Heart left ventricle (tissue), 16 donors: ENCODE data around the gene ASB9. TPM values are rescaled to one million over a fixed set of nuclear protein-coding genes. Genes with fewer than 3 reads are reported as not detected.

Source experiments
- ATAC-seq, 4 donors: fragments of 200-7000 bp; cut with Tn5 transposase; one replicate each; pipeline ENCODE4 v1.9.1; 2020 to 2022; ENCODE audit warnings: moderate library complexity in 4 of 4, mild to moderate bottlenecking in 3 of 4, moderate number of reproducible peaks in 1 of 4
- DNase-seq, 5 donors: peaks; one replicate each; pipeline ENCODE4 v3.0.0-alpha.2; 2020
- H3K27ac ChIP-seq, 12 donors: fragments of 200-600 bp; sonication (generic) in 4 of 12; one replicate each; pipeline versions ENCODE4 v1.5.0 to v1.8.0; 2016 to 2022; ENCODE audit warnings: mild to moderate bottlenecking in 2 of 12
- H3K27me3 ChIP-seq, 9 donors: fragments of 200-600 bp; sonication (generic) in 2 of 9; one replicate each; pipeline versions ENCODE4 v1.5.1 to v1.8.0; 2016 to 2022; ENCODE audit warnings: mild to moderate bottlenecking in 3 of 9
- H3K36me3 ChIP-seq, 9 donors: fragments of 200-600 bp; sonication (generic) in 2 of 9; one replicate each; pipeline versions ENCODE4 v1.5.0 to v1.8.0; 2018 to 2022; ENCODE audit warnings: mild to moderate bottlenecking in 2 of 9
- H3K4me1 ChIP-seq, 12 donors: fragments of 200-600 bp; sonication (generic) in 4 of 12; one replicate each; pipeline versions ENCODE4 v1.5.0 to v1.8.0; 2016 to 2022; ENCODE audit warnings: mild to moderate bottlenecking in 3 of 12
- H3K4me3 ChIP-seq, 12 donors: fragments of 200-600 bp; sonication (generic) in 4 of 12; one replicate each; pipeline versions ENCODE4 v1.5.0 to v1.8.0; 2017 to 2022; ENCODE audit warnings: mild to moderate bottlenecking in 9 of 12, moderate library complexity in 4 of 12
- H3K9me3 ChIP-seq, 12 donors: fragments of 200-600 bp; sonication (generic) in 4 of 12; one replicate each; pipeline versions ENCODE4 v1.5.0 to v1.8.0; 2016 to 2022; ENCODE audit warnings: mild to moderate bottlenecking in 1 of 12
- CTCF ChIP-seq, 12 donors: fragments of 200-600 bp; sonication (generic) in 4 of 12; IDR thresholded peaks; one replicate each; pipeline versions ENCODE4 v1.5.0 to v1.8.0; 2018 to 2022; ENCODE audit warnings: antibody characterized with exemption in 12 of 12, mild to moderate bottlenecking in 5 of 12
- POLR2A ChIP-seq, 2 donors: fragments of 450-650 bp; IDR thresholded peaks; one replicate each; pipeline ENCODE4 v1.6.1; 2017; ENCODE audit warnings: antibody characterized with exemption in 2 of 2, mild to moderate bottlenecking in 2 of 2, moderate library complexity in 2 of 2
- WGBS, 4 donors: extraction: QIAGEN DNeasy Blood & Tissue Kit in 2 of 4; methylation state at CpG; one replicate each; pipeline versions ENCODE4 v1.1.5 to v1.1.7; 2013 to 2018; 5-methylcytosine and 5-hydroxymethylcytosine counted together
- intact Hi-C, 10 donors: fragments of 100-400 bp; cut with DNase I; formaldehyde crosslinking; loops; one replicate each; pipeline versions ENCODE4 v1.11.1 to v1.14.2; 2022
- polyA plus RNA-seq, 2 donors: library from polyadenylated mRNA; stranded (reverse); fragments of 200-250 nt; gene quantifications; one replicate each; pipeline ENCODE4 v1.2.3, GENCODE V29; 2013
- total RNA-seq, 9 donors: library from RNA; depleted of rRNA in 2 of 9; stranded (reverse); fragments of >200 nt in 2 of 9; fragmentation: NEBNext Ultra II Directional in 3 of 9; extraction: Animal tissue kit (Norgen Biotek cat#: 25700) in 3 of 9; gene quantifications; one replicate each; pipeline versions ENCODE4 v1.1.0 to v1.2.4, GENCODE V29; 2016 to 2023
- donor health status: ischemic (EF 13 %, LVEDD 7.1; RV severe dilation, severe dysfunction).
- donor health status: healthy with polysubstance abuse.
- donor health status: DM: no; HTN: yes; CAD: no.
- donor health status: DM: no; HTN: no; CAD: no.
- donor health status: ischemic (EF 25% LVEDD 6.9; RV normal size, moderate dysfunction).
- donor health status: ischemic (EF 25% LVEDD 5.7; RV mildly dilated, moderate dysfunction).
- donor health status: healthy.
- donor health status: DM: yes; HTN: yes; CAD: no.
- donor health status: ischemic (EF 35%, LVEDD 5.7; RV mildly dilated, moderate dysfunction).
- donor health status: nonischemic (EF 11% LVEDD 7.7; RV severe dilation, severe dysfunction).
- donor health status: DM: yes; HTN: yes; CAD: no.
- donor health status: PGD.
- donor health status: ischemic (EF 29% LVEDD 5.4; RV normal size, mild dysfunction).
- donor health status: nonischemic (EF 23%, LVEDD 6.1; RV moderate dilation, normal function).

Gene ASB9
- total and polyA plus RNA-seq, 11 donors: 0.37 to 2.8 (median 1.4) TPM

DNA sequence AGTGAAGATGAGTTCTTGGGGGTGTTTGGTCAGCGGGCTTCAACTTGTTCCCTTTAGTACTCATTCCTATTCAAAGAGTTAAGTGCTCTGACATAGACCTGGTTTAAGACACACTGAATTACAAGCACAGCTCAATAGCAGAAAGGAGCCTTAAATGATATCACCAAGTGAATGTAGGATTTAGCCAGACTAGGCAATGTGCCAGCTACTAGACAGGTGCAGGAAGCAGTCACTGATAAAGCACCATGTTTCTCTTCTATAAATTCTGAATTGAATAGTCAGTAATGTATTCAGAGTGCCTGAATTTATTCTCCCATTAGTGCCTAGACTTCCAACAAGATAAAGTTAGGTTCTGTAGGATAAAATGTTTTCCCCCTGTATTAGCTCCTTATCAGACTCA lies 63.6 kb downstream of the ASB9 start:
- intact Hi-C loops: no loop called here
- WGBS, 4 donors: 80 to 100% (median 81%) methylated on average over 1 of the region's 1 CpG

DNA sequence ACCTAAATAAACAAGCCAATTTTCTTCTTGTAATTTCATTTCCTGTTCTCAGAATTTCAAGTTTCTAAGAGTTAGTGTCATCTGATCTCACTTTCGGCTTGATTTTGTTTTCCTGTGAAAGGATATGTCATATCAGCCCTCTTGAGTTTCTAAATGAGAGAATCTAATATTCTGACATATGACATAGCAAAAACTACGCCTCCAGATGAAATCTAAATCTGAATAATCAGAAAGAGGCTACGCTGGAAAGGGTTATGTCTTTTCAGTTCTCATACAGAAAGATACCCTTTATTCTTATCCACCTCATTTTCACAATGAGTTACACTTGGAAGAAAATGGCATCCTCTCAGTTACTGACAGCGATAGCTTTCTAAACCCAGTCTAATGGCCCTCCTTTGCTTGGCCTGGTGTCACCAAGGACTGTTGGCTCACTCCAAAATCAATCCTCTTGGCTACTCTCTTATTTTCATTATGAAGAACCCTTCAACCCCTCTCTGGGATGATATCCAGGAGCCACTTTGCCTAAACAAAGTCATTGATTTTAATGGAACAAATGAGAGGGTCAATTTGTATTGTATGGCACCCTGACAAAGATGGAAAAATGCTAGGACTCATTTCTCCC lies 65.6 kb downstream of the ASB9 start:
- no peaks in the 10 kb centered on the region for H3K4me1 ChIP-seq
- TF ChIP-seq POLR2A (IDR thresholded peaks at IDR 0.05) (no peak), CTCF (IDR thresholded peaks at IDR 0.05) (no peak)
- ATAC-seq (no peak), DNase-seq (no peak)
- WGBS, 4 donors: 69 to 85% (median 76%) methylated on average over 4 of the region's 4 CpGs
- no peak overlapping the region for H3K4me3 ChIP-seq
- H3K27ac ChIP-seq: no peak overlapping the region
- H3K9me3 ChIP-seq: no peaks in the 10 kb centered on the region
- H3K36me3 ChIP-seq: no peaks in the 10 kb centered on the region
- H3K27me3 ChIP-seq: peaks cover 0 to 10% (median 0%) of the 10 kb centered on the region in 9 donors
- intact Hi-C loops: no loop called here

More for the DNA sequence above, 63.6 kb downstream of the ASB9 start:
- no peaks in the 10 kb centered on the region for H3K9me3 ChIP-seq
- H3K27ac ChIP-seq: no peak overlapping the region
- no peak for DNase-seq
- no peak overlapping the region for H3K4me3 ChIP-seq
- no peaks in the 10 kb centered on the region for H3K4me1 ChIP-seq
- TF ChIP-seq POLR2A (IDR thresholded peaks at IDR 0.05) (no peak), CTCF (IDR thresholded peaks at IDR 0.05) (no peak)
- no peaks in the 10 kb centered on the region for H3K36me3 ChIP-seq
- ATAC-seq: no peak
- H3K27me3 ChIP-seq: peaks cover 0 to 5% (median 0%) of the 10 kb centered on the region in 9 donors

DNA sequence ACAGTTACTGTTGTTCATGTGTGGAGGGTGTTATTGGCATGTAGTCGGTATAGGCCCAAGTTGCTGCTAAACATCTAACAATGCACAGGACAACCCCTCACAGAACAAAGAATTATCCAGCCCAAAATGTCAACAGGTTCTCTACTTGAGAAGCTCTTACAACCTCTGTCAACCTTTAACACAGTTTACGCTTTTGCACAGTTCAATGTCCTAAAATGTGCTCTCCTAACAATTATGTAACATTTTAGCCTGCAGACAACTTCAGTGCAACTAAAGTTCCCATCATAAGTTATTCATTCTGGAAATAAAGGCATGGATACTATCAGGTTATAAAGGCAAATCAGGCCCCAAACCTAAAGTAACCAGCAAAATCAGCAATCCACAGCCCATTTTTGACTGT lies 66.2 kb downstream of the ASB9 start:
- no peak overlapping the region for H3K27ac ChIP-seq
- no peak for TF ChIP-seq CTCF (IDR thresholded peaks at IDR 0.05)
- H3K4me3 ChIP-seq: no peak overlapping the region
- DNase-seq: no peak
- no peaks in the 10 kb centered on the region for H3K4me1 ChIP-seq
- H3K36me3 ChIP-seq: no peaks in the 10 kb centered on the region
- 83 to 98% (median 91%) methylated on average over 2 of the region's 2 CpGs for WGBS, 4 donors
- no peaks in the 10 kb centered on the region for H3K9me3 ChIP-seq
- peaks cover 0 to 10% (median 0%) of the 10 kb centered on the region in 9 donors for H3K27me3 ChIP-seq
- ATAC-seq: no peak
- intact Hi-C loops: no loop called here

GRCh38 chrX:15202454-15203177 lies 67.3 kb downstream of the ASB9 start:
- TF ChIP-seq POLR2A (IDR thresholded peaks at IDR 0.05) (no peak), CTCF (IDR thresholded peaks at IDR 0.05) (no peak)
- Histone ChIP-seq H3K4me1 (no peaks in the 10 kb centered on the region), H3K36me3 (no peaks in the 10 kb centered on the region), H3K4me3 (no peak overlapping the region), H3K27me3 (peaks cover 0 to 10% (median 0%) of the 10 kb centered on the region in 9 donors), H3K27ac (no peak overlapping the region), H3K9me3 (no peaks in the 10 kb centered on the region)
- 72 to 85% (median 81%) methylated on average over 2 of the region's 2 CpGs for WGBS, 4 donors
- DNase-seq (no peak), ATAC-seq (no peak)
- intact Hi-C loops: no loop called here
